Loucy (cell line): ENCODE results near the gene ADAM22.

Source experiments
- EZH2phosphoT487 ChIP-seq: fragments of 200-600 bp; IDR thresholded peaks from 2 replicates; pipeline ENCODE4 v1.6.1; 2018; ENCODE audit warnings: antibody characterized with exemption, mild to moderate bottlenecking, moderate library complexity, borderline replicate concordance
- TF ChIP-seq, protein P1 (sequence below): fragments of 200-600 bp; sonication (generic); conservative IDR thresholded peaks from 2 replicates; pipeline ENCODE4 v1.5.1; 2014; ENCODE audit warnings: mild to moderate bottlenecking, antibody characterized with exemption, low read length

DNA sequence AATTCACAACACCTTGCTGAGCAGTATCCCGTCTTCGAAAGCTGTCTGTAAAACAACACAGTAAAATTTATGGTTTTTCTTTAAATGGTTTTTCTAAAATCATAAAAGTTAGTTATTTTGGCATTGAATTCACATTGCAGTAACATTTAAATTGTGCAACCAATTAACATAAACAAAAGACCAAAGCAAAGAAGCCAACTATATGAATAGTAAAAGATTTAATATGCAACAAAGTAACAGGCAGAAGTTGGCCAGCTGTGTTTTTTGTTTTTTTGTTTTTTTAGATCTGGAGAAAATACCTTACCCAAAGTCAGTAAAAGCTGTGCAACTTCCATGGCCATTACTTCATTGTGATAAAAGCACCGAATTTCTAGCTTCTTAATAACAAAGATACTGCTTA is 274.5 kb downstream of the ADAM22 start:
- TF ChIP-seq, protein P1, sequence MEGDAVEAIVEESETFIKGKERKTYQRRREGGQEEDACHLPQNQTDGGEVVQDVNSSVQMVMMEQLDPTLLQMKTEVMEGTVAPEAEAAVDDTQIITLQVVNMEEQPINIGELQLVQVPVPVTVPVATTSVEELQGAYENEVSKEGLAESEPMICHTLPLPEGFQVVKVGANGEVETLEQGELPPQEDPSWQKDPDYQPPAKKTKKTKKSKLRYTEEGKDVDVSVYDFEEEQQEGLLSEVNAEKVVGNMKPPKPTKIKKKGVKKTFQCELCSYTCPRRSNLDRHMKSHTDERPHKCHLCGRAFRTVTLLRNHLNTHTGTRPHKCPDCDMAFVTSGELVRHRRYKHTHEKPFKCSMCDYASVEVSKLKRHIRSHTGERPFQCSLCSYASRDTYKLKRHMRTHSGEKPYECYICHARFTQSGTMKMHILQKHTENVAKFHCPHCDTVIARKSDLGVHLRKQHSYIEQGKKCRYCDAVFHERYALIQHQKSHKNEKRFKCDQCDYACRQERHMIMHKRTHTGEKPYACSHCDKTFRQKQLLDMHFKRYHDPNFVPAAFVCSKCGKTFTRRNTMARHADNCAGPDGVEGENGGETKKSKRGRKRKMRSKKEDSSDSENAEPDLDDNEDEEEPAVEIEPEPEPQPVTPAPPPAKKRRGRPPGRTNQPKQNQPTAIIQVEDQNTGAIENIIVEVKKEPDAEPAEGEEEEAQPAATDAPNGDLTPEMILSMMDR, result no peak
- TF ChIP-seq EZH2phosphoT487, result no peak
